Amniotic epithelial cell (primary cell): ENCODE data around the gene TIPRL.
"Not testable (repeated sequence)": the region's sequence is repeated elsewhere in the genome, so short reads cannot be mapped to it uniquely, and the experiment has no call there.

Experiments
- DNase-seq: peaks from one replicate; pipeline ENCODE4 v3.0.0-alpha.2; 2010; ENCODE audit warnings: low read depth

Gene TIPRL

GRCh38 chr1:168159251-168159650, 19.5 kb upstream of the TIPRL start:
- DNase-seq: no peak

GRCh38 chr1:168159979-168160378, 18.8 kb upstream of the TIPRL start:
- DNase-seq: no peak

- DNase-seq: no peak
These were observed 17.3 kb upstream of the TIPRL start for GRCh38 chr1:168161459-168161858.

GRCh38 chr1:168163670-168164069, 15.1 kb upstream of the TIPRL start:
- DNase-seq: no peak

GRCh38 chr1:168164771-168165170, 14.0 kb upstream of the TIPRL start:
- DNase-seq: no peak

GRCh38 chr1:168167806-168168205, 11.0 kb upstream of the TIPRL start:
- no peak for DNase-seq

GRCh38 chr1:168170564-168171508, 7.9 kb upstream of the TIPRL start:
- DNase-seq: no peak

GRCh38 chr1:168172250-168172915, 6.4 kb upstream of the TIPRL start:
- DNase-seq: no peak

GRCh38 chr1:168178227-168178637, 530 bp upstream of the TIPRL start:
- DNase-seq: no peak

GRCh38 chr1:168179438-168180147, 831 bp downstream of the TIPRL start:
- peak; percentile 24 for DNase-seq

- no peak for DNase-seq
These were observed 1.4 kb downstream of the TIPRL start for GRCh38 chr1:168180148-168180524.

GRCh38 chr1:168181063-168181720, 2.4 kb downstream of the TIPRL start:
- not testable (repeated sequence) for DNase-seq

- no peak for DNase-seq
These were observed 8.4 kb downstream of the TIPRL start for GRCh38 chr1:168187177-168187576.

- no peak for DNase-seq
These were observed 11.6 kb downstream of the TIPRL start for GRCh38 chr1:168190403-168190802.

GRCh38 chr1:168195199-168196135, 16.7 kb downstream of the TIPRL start:
- DNase-seq: peak; percentile 18

- DNase-seq: no peak
These were observed 20.3 kb downstream of the TIPRL start for GRCh38 chr1:168199056-168199455.

GRCh38 chr1:168202941-168203654, 24.3 kb downstream of the TIPRL start:
- peak; percentile 92 for DNase-seq

GRCh38 chr1:168206111-168206510, 27.3 kb downstream of the TIPRL start:
- no peak for DNase-seq

GRCh38 chr1:168207673-168208072, 28.9 kb downstream of the TIPRL start:
- not testable (repeated sequence) for DNase-seq

GRCh38 chr1:168210312-168210711, 31.6 kb downstream of the TIPRL start:
- no peak for DNase-seq
